GM12878 (cell line): ENCODE results near the gene ADGRD2. TPM values are rescaled to one million over a fixed set of nuclear protein-coding genes. Genes with fewer than 3 reads are reported as not detected.

ENCODE experiments used
- ATAC-seq: fragments of 200-7000 bp; cut with Tn5 transposase; 3 replicates; pipeline ENCODE4 v1.9.1; 2020; ENCODE audit warnings: mild to moderate bottlenecking, moderate library complexity
- BruUV-seq: library from RNA; stranded (reverse); fragments of 400-500 nt; replicated peaks from 2 replicates; lab custom pipeline; 2021; lab: Mats Ljungman, UMichigan
- CTCF ChIA-PET: fragments of 300-600 bp; sonication (Branson Sonifier 250); formaldehyde crosslinking; extraction: SDS; loops from one replicate; lab custom pipeline; 2021; ENCODE audit warnings: inconsistent platforms; lab: Yijun Ruan, JAX
- POLR2A ChIA-PET: fragments of 350-600 bp; formaldehyde crosslinking; extraction: SDS; loops from one replicate; lab custom pipeline; 2021; ENCODE audit warnings: inconsistent platforms; lab: Charles Lee
- RAD21 ChIA-PET: fragments of 300-600 bp; sonication (Branson Sonifier 250); formaldehyde crosslinking; loops from one replicate; lab custom pipeline; 2023; ENCODE audit warnings: antibody characterized with exemption; ENCODE audit not compliant: unreplicated experiment; lab: Charles Lee
- SMC1A ChIA-PET: fragments of 300-600 bp; sonication (Branson Sonifier 250); formaldehyde crosslinking; loops from one replicate; lab custom pipeline; 2023; ENCODE audit not compliant: unreplicated experiment, uncharacterized antibody; lab: Charles Lee
- DNase-seq: peaks from one replicate; pipeline ENCODE4 v3.0.0-alpha.2; 2011; ENCODE audit warnings: low read depth, low spot score
- FAIRE-seq: peaks from 3 replicates; lab custom pipeline; 2011; peaks lifted over from hg19 to GRCh38; lab: Jason Lieb, UNC
- H2AFZ ChIP-seq: 2 replicates; pipeline ENCODE4 v1.6.0; 2011; ENCODE audit warnings: low read depth, low read length, control low read depth; ENCODE audit not compliant: control insufficient read depth
- H3K27ac ChIP-seq: 2 replicates; pipeline ENCODE4 v1.5.1; 2011; ENCODE audit warnings: control low read depth; ENCODE audit not compliant: control insufficient read depth, insufficient read depth
- H3K27me3 ChIP-seq, 2 experiments: replicated peaks in 1 of 2; 2 replicates each; pipeline versions ENCODE4 v1.6.0 to v1.6.1; 2011; ENCODE audit warnings: low read length in 1 of 2; ENCODE audit not compliant: control insufficient read depth in 2 of 2, insufficient read depth in 2 of 2
- H3K36me3 ChIP-seq, 2 experiments: 2 replicates each; pipeline ENCODE4 v1.5.1; 2011; ENCODE audit warnings: low read length in 1 of 2; ENCODE audit not compliant: control insufficient read depth in 2 of 2, insufficient read depth in 2 of 2
- H3K4me1 ChIP-seq: 2 replicates; pipeline ENCODE4 v1.6.1; 2011; ENCODE audit warnings: mild to moderate bottlenecking, low read length, moderate library complexity, mixed read lengths; ENCODE audit not compliant: control insufficient read depth, insufficient read depth
- H3K4me2 ChIP-seq: 2 replicates; pipeline ENCODE4 v1.6.0; 2011; ENCODE audit warnings: control low read depth; ENCODE audit not compliant: control insufficient read depth, insufficient read depth
- H3K4me3 ChIP-seq: fragments of 200-600 bp; sonication (generic); 2 replicates; pipeline ENCODE4 v1.5.1; 2016
- H3K79me2 ChIP-seq: 2 replicates; pipeline ENCODE4 v1.6.0; 2011; ENCODE audit warnings: low read length; ENCODE audit not compliant: control insufficient read depth, insufficient read depth
- H3K9ac ChIP-seq: 2 replicates; pipeline ENCODE4 v1.8.0; 2011; ENCODE audit warnings: low read length, control low read depth, mixed read lengths; ENCODE audit not compliant: control insufficient read depth, insufficient read depth
- H3K9me3 ChIP-seq: replicated peaks from 3 replicates; pipeline ENCODE4 v1.5.1; 2011; ENCODE audit warnings: mild to moderate bottlenecking, low read length; ENCODE audit not compliant: control insufficient read depth, insufficient read depth
- H4K20me1 ChIP-seq: 2 replicates; pipeline ENCODE4 v1.6.0; 2011; ENCODE audit not compliant: control insufficient read depth, insufficient read depth
- ATF7 ChIP-seq: fragments of 450-650 bp; IDR thresholded peaks from 2 replicates; pipeline ENCODE4 v1.6.1; 2016; ENCODE audit warnings: low read depth, mild to moderate bottlenecking
- BCL11A ChIP-seq: IDR thresholded peaks from 2 replicates; pipeline ENCODE4 v1.6.1; 2011; ENCODE audit warnings: low read depth, low read length
- BMI1 ChIP-seq: fragments of 450-650 bp; IDR thresholded peaks from 2 replicates; pipeline ENCODE4 v1.6.1; 2016; ENCODE audit warnings: mild to moderate bottlenecking, moderate library complexity, borderline replicate concordance
- CEBPB ChIP-seq, 2 experiments: fragments of 150-350 bp in 1 of 2; IDR thresholded peaks; 2 replicates each; pipeline ENCODE4 v1.6.1; 2012 to 2014; ENCODE audit warnings: low read depth in 2 of 2, low read length in 2 of 2, borderline replicate concordance in 1 of 2, inconsistent platforms in 1 of 2
- IKZF1 ChIP-seq: fragments of 450-650 bp; conservative IDR thresholded peaks from 2 replicates; pipeline ENCODE4 v1.6.1; 2017; ENCODE audit warnings: antibody characterized with exemption, mild to moderate bottlenecking
- IRF4 ChIP-seq: IDR thresholded peaks from 2 replicates; pipeline ENCODE4 v1.6.1; 2011; ENCODE audit warnings: low read depth, low read length
- KLF5 ChIP-seq: fragments of 450-650 bp; IDR thresholded peaks from 2 replicates; pipeline ENCODE4 v1.6.1; 2014; ENCODE audit warnings: mild to moderate bottlenecking; ENCODE audit not compliant: partially characterized antibody
- MLLT1 ChIP-seq: fragments of 450-650 bp; IDR thresholded peaks from 2 replicates; pipeline ENCODE4 v1.6.1; 2016; ENCODE audit warnings: mild to moderate bottlenecking
- MTA3 ChIP-seq: IDR thresholded peaks from 2 replicates; pipeline ENCODE4 v1.6.1; 2012; ENCODE audit warnings: low read length, inconsistent platforms, borderline replicate concordance
- NRF1 ChIP-seq: conservative IDR thresholded peaks from 2 replicates; pipeline ENCODE4 v1.6.1; 2011; ENCODE audit warnings: mild to moderate bottlenecking, low read depth, low read length, improper control_type of control experiment
- RAD21 ChIP-seq: IDR thresholded peaks from 2 replicates; pipeline ENCODE4 v1.6.1; 2011; ENCODE audit warnings: mild to moderate bottlenecking, low read depth, low read length, moderate library complexity; ENCODE audit not compliant: insufficient read depth
- RB1 ChIP-seq: fragments of 450-650 bp; formaldehyde crosslinking; IDR thresholded peaks from 2 replicates; pipeline ENCODE4 v1.6.1; 2017; ENCODE audit warnings: mild to moderate bottlenecking, borderline replicate concordance
- TARDBP ChIP-seq: IDR thresholded peaks from 2 replicates; pipeline ENCODE4 v1.6.1; 2016; ENCODE audit warnings: borderline replicate concordance
- TCF12 ChIP-seq: IDR thresholded peaks from 2 replicates; pipeline ENCODE4 v1.6.1; 2011; ENCODE audit warnings: low read depth, mild to moderate bottlenecking, low read length
- TCF3 ChIP-seq: IDR thresholded peaks from 2 replicates; pipeline ENCODE4 v1.6.1; 2012; ENCODE audit warnings: low read depth, mild to moderate bottlenecking, low read length, borderline replicate concordance; ENCODE audit not compliant: insufficient read depth
- YY1 ChIP-seq: IDR thresholded peaks from 2 replicates; pipeline ENCODE4 v1.6.1; 2011; ENCODE audit warnings: low read depth, mild to moderate bottlenecking, low read length
- WGBS: methylation state at CpG from one replicate; pipeline ENCODE4 v1.1.6; 2016; ENCODE audit warnings: low lambda C conversion rate; ENCODE audit not compliant: insufficient replicate concordance, insufficient coverage; ENCODE audit errors: missing lambda C conversion rate; 5-methylcytosine and 5-hydroxymethylcytosine counted together
- in situ Hi-C: fragments of 300-500 bp; cut with MboI; formaldehyde crosslinking; loops from 9 replicates; pipeline ENCODE4 v1.14.3; 2018; ENCODE audit warnings: mixed read lengths
- intact Hi-C: fragments of 100-400 bp; cut with micrococcal nuclease; formaldehyde crosslinking; loops from one replicate; pipeline ENCODE4 v1.14.2; 2022; ENCODE audit not compliant: unreplicated experiment
- polyA plus RNA-seq, 11 experiments: library from polyadenylated mRNA; depleted of rRNA in 4 of 11; unstranded in 6 of 11; stranded (reverse) in 5 of 11; fragments of >200 nt; fragmentation: Nextera tagmentation in 4 of 11; fragmentation: Illumina TruSeq in 1 of 11; extraction: Ambion mirVana in 4 of 11; extraction: Trizol in 1 of 11; gene quantifications; 1 replicate in 1 of 11; 2 replicates in 10 of 11; pipeline versions ENCODE4 v1.2.1 to v1.2.3, GENCODE V29; 2011 to 2016; ENCODE audit warnings: inconsistent platforms in 2 of 11, missing spikeins in 2 of 11, low read depth in 1 of 11
- total RNA-seq, 4 experiments: library from RNA; depleted of rRNA in 3 of 4; stranded (reverse); fragments of >200 nt in 3 of 4; fragmentation: Illumina TruSeq in 1 of 4; extraction: Trizol in 1 of 4; gene quantifications; 2 replicates each; pipeline versions ENCODE4 v1.2.1 to v1.2.3, GENCODE V29; 2013 to 2021
- TF ChIP-seq, protein P1 (sequence below): fragments of 450-650 bp; IDR thresholded peaks from 2 replicates; pipeline ENCODE4 v1.6.1; 2017; ENCODE audit warnings: mild to moderate bottlenecking, moderate library complexity
- TF ChIP-seq, protein P2 (sequence below): fragments of 450-650 bp; IDR thresholded peaks from 2 replicates; pipeline ENCODE4 v1.6.1; 2017; ENCODE audit warnings: low read depth, mild to moderate bottlenecking, moderate library complexity

ADGRD2 gene
- total and polyA plus RNA-seq, 10 of the 15 experiments (the other 5 are each of a cell fraction or from before 2014, with no cell fraction given): not detected

GRCh38 chr9:124438091-124438490, 12.2 kb upstream of the ADGRD2 start (continued):
- TF ChIP-seq RAD21: no peak
- TF ChIP-seq, all 136 proteins: peak for 0

DNA sequence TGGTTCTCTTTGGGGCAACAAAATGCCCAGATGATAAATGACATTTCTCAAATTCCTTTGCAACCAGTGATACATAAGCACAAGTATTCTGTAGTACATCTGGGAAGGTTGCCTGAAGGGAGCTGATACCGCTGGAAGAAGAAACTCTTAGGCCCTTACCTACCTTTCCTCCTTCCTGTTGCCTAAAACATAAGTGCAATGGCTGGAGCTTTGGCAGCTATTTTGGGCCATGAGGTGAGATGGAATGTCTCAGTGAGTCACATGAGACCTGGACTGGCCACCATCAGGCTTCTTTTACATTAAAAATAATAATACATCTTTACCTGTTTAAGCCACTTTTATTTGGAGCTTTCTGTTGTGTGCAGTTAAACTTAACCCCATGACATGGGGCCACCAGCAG, 11.2 kb upstream of the ADGRD2 start:
- Histone ChIP-seq H3K36me3 (no peaks in the 10 kb centered on the region), H3K9ac (no peak overlapping the region), H3K4me2 (no peak overlapping the region), H3K4me3 (no peak overlapping the region), H3K4me1 (peaks cover 9% of the 10 kb centered on the region), H3K9me3 (peaks cover 7% of the 10 kb centered on the region; the same call in 1 of the 3 replicates), H3K27me3 (no peaks in the 10 kb centered on the region), H4K20me1 (no peaks in the 10 kb centered on the region), H3K79me2 (no peaks in the 10 kb centered on the region), H3K27ac (no peak overlapping the region), H2AFZ (no peak overlapping the region)
- ChIA-PET CTCF (interaction anchor here (1.3 kb wide), 1 partner anchor 19 kb away, joined by 4 read pairs; no protein-coding TSS in a partner anchor), POLR2A (no interaction called here), SMC1A (no interaction called here), RAD21 (interaction anchor here (0.6 kb wide), 1 partner anchor 20 kb away, joined by 3 read pairs; no protein-coding TSS in a partner anchor)
- WGBS: 100% methylated on average over 1 of the region's 1 CpG
- no peak for ATAC-seq
- no peak for DNase-seq
- intact Hi-C loops (no loop called here), in situ Hi-C loops (no loop called here)
- BruUV-seq: no TSS peak
- FAIRE-seq: no peak
- TF ChIP-seq, protein P1, sequence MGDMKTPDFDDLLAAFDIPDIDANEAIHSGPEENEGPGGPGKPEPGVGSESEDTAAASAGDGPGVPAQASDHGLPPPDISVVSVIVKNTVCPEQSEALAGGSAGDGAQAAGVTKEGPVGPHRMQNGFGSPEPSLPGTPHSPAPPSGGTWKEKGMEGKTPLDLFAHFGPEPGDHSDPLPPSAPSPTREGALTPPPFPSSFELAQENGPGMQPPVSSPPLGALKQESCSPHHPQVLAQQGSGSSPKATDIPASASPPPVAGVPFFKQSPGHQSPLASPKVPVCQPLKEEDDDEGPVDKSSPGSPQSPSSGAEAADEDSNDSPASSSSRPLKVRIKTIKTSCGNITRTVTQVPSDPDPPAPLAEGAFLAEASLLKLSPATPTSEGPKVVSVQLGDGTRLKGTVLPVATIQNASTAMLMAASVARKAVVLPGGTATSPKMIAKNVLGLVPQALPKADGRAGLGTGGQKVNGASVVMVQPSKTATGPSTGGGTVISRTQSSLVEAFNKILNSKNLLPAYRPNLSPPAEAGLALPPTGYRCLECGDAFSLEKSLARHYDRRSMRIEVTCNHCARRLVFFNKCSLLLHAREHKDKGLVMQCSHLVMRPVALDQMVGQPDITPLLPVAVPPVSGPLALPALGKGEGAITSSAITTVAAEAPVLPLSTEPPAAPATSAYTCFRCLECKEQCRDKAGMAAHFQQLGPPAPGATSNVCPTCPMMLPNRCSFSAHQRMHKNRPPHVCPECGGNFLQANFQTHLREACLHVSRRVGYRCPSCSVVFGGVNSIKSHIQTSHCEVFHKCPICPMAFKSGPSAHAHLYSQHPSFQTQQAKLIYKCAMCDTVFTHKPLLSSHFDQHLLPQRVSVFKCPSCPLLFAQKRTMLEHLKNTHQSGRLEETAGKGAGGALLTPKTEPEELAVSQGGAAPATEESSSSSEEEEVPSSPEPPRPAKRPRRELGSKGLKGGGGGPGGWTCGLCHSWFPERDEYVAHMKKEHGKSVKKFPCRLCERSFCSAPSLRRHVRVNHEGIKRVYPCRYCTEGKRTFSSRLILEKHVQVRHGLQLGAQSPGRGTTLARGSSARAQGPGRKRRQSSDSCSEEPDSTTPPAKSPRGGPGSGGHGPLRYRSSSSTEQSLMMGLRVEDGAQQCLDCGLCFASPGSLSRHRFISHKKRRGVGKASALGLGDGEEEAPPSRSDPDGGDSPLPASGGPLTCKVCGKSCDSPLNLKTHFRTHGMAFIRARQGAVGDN: no peak
- TF ChIP-seq BMI1 (no peak), NRF1 (no peak), YY1 (no peak), RB1 (no peak), MLLT1 (no peak), IKZF1 (no peak), IRF4 (no peak), CEBPB (IDR thresholded peaks at IDR 0.05; ENCODE audit: borderline replicate concordance in 1 of 2, low read depth in 2 of 2, low read length in 2 of 2) (no peak), BCL11A (no peak), KLF5 (no peak), RAD21 (no peak), ATF7 (no peak), TCF3 (no peak), MTA3 (no peak), TARDBP (no peak), TCF12 (no peak)
- TF ChIP-seq, protein P2, sequence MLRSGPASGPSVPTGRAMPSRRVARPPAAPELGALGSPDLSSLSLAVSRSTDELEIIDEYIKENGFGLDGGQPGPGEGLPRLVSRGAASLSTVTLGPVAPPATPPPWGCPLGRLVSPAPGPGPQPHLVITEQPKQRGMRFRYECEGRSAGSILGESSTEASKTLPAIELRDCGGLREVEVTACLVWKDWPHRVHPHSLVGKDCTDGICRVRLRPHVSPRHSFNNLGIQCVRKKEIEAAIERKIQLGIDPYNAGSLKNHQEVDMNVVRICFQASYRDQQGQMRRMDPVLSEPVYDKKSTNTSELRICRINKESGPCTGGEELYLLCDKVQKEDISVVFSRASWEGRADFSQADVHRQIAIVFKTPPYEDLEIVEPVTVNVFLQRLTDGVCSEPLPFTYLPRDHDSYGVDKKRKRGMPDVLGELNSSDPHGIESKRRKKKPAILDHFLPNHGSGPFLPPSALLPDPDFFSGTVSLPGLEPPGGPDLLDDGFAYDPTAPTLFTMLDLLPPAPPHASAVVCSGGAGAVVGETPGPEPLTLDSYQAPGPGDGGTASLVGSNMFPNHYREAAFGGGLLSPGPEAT: no peak
